Endothelial cell of umbilical vein (primary cell): ENCODE results near the gene DEPDC1B. TPM values are rescaled to one million over a fixed set of nuclear protein-coding genes. Genes with fewer than 3 reads are reported as not detected.

Source experiments
- BruUV-seq: library from RNA; stranded (reverse); fragments of 400-500 nt; replicated peaks from 2 replicates; lab custom pipeline; 2021; lab: Mats Ljungman, UMichigan
- CTCF ChIA-PET: fragments of 300-600, 350-600 bp; sonication (Branson Sonifier 250); formaldehyde crosslinking; loops from one replicate; lab custom pipeline; 2021; ENCODE audit warnings: antibody characterized with exemption, inconsistent platforms; lab: Charles Lee
- POLR2A ChIA-PET: fragments of 300-600, 350-600 bp; sonication (Branson Sonifier 250); formaldehyde crosslinking; loops from one replicate; lab custom pipeline; 2021; ENCODE audit warnings: antibody characterized with exemption, inconsistent platforms; lab: Charles Lee
- DNase-seq: peaks from one replicate; pipeline ENCODE4 v3.0.0-alpha.2; 2011; ENCODE audit warnings: low read depth, low spot score
- FAIRE-seq: peaks from 2 replicates; lab custom pipeline; 2011; peaks lifted over from hg19 to GRCh38; lab: Jason Lieb, UNC
- H2AFZ ChIP-seq: 2 replicates; pipeline ENCODE4 v1.6.0; 2012; ENCODE audit warnings: low read depth, low read length, control low read depth, inconsistent platforms
- H3K27ac ChIP-seq: 2 replicates; pipeline ENCODE4 v1.5.1; 2011; ENCODE audit warnings: low read depth, mild to moderate bottlenecking, control low read depth, low read length, moderate library complexity; ENCODE audit not compliant: insufficient read depth
- H3K27me3 ChIP-seq, 2 experiments: 2 replicates each; pipeline versions ENCODE4 v1.6.0 to v1.6.1; 2011; ENCODE audit warnings: low read length in 2 of 2, mixed read lengths in 1 of 2; ENCODE audit not compliant: control insufficient read depth in 2 of 2, insufficient read depth in 2 of 2
- H3K36me3 ChIP-seq, 2 experiments: 2 replicates in 1 of 2; 3 replicates in 1 of 2; pipeline ENCODE4 v1.5.1; 2011; ENCODE audit warnings: low read length in 2 of 2, mild to moderate bottlenecking in 1 of 2, moderate library complexity in 1 of 2; ENCODE audit not compliant: control insufficient read depth in 2 of 2, insufficient read depth in 2 of 2; ENCODE audit errors: extremely low read depth in 1 of 2
- H3K4me1 ChIP-seq: 3 replicates; pipeline ENCODE4 v1.5.1; 2011; ENCODE audit warnings: mild to moderate bottlenecking, low read length; ENCODE audit not compliant: control insufficient read depth, insufficient read depth; ENCODE audit errors: extremely low read depth
- H3K4me2 ChIP-seq: 2 replicates; pipeline ENCODE4 v1.6.1; 2011; ENCODE audit warnings: low read length, control low read depth, mixed read lengths; ENCODE audit not compliant: insufficient read depth
- H3K4me3 ChIP-seq, 3 experiments: fragments of 200-600 bp in 1 of 3; sonication (generic), shearing (Covaris generic) in 1 of 3; replicated peaks in 1 of 3; 2 replicates each; pipeline ENCODE4 v1.5.1; 2011 to 2016; ENCODE audit warnings: control low read depth in 3 of 3, low read length in 3 of 3, mild to moderate bottlenecking in 2 of 3, inconsistent platforms in 1 of 3, low read depth in 1 of 3, moderate library complexity in 1 of 3; ENCODE audit not compliant: insufficient read depth in 1 of 3
- H3K79me2 ChIP-seq: 2 replicates; pipeline ENCODE4 v1.6.0; 2012; ENCODE audit warnings: low read length, inconsistent platforms; ENCODE audit not compliant: control insufficient read depth, insufficient read depth
- H3K9ac ChIP-seq: replicated peaks from 2 replicates; pipeline ENCODE3; 2011; ENCODE audit warnings: low read length, control low read depth; ENCODE audit not compliant: insufficient read depth; ENCODE audit errors: extremely low read depth
- H3K9me1 ChIP-seq: replicated peaks from 3 replicates; pipeline ENCODE4 v1.6.0; 2011; ENCODE audit warnings: mild to moderate bottlenecking, low read length; ENCODE audit not compliant: control insufficient read depth, insufficient read depth; ENCODE audit errors: extremely low read depth
- H3K9me3 ChIP-seq: replicated peaks from 2 replicates; pipeline ENCODE4 v1.5.1; 2012; ENCODE audit warnings: low read length, inconsistent platforms; ENCODE audit not compliant: control insufficient read depth, insufficient read depth
- H4K20me1 ChIP-seq: replicated peaks from 2 replicates; pipeline ENCODE3; 2011; ENCODE audit warnings: mild to moderate bottlenecking, low read length; ENCODE audit not compliant: control insufficient read depth, insufficient read depth; ENCODE audit errors: extremely low read depth
- EZH2 ChIP-seq: IDR thresholded peaks from 2 replicates; pipeline ENCODE4 v1.6.1; 2012; ENCODE audit warnings: borderline replicate concordance, low read depth, mild to moderate bottlenecking, moderate library complexity, low read length, inconsistent platforms; ENCODE audit not compliant: severe bottlenecking
- FOS ChIP-seq: IDR thresholded peaks from 2 replicates; pipeline ENCODE4 v1.6.1; 2011; ENCODE audit warnings: mild to moderate bottlenecking, low read length, moderate library complexity, borderline replicate concordance; ENCODE audit not compliant: insufficient read depth
- GATA2 ChIP-seq: IDR thresholded peaks from 2 replicates; pipeline ENCODE4 v1.7.0; 2011; ENCODE audit warnings: low read depth, mild to moderate bottlenecking, moderate library complexity, mixed read lengths, low read length; ENCODE audit not compliant: insufficient read length, insufficient read depth
- JUN ChIP-seq: IDR thresholded peaks from 2 replicates; pipeline ENCODE4 v1.6.1; 2011; ENCODE audit warnings: borderline replicate concordance, low read depth; ENCODE audit not compliant: insufficient read length, insufficient read depth
- MYC ChIP-seq: IDR thresholded peaks from one replicate; pipeline ENCODE4 v1.6.1; 2011; ENCODE audit warnings: mild to moderate bottlenecking, low read depth, low read length
- POLR2A ChIP-seq: IDR thresholded peaks from 2 replicates; pipeline ENCODE4 v1.6.1; 2012; ENCODE audit warnings: low read depth, mild to moderate bottlenecking, control low read depth, low read length
- POLR2AphosphoS5 ChIP-seq: IDR thresholded peaks from 2 replicates; pipeline ENCODE4 v1.6.1; 2012; ENCODE audit warnings: low read depth, mild to moderate bottlenecking, control low read depth, low read length, moderate library complexity; ENCODE audit not compliant: insufficient read depth
- dilution Hi-C: fragments of 300-500 bp; cut with MboI; formaldehyde crosslinking; loops from one replicate; pipeline ENCODE4 v1.15.0; 2019; ENCODE audit warnings: low sequenced_read_pairs; ENCODE audit not compliant: extremely low pct_ligation_motif_present
- intact Hi-C: fragments of 100-400 bp; cut with micrococcal nuclease; formaldehyde crosslinking; loops from one replicate; pipeline ENCODE4 v1.10.0; 2022
- polyA plus RNA-seq, 4 experiments: library from polyadenylated mRNA; depleted of rRNA in 3 of 4; stranded (reverse) in 3 of 4; unstranded in 1 of 4; fragments of >200 nt; gene quantifications; 2 replicates each; pipeline versions ENCODE4 v1.2.1 to v1.2.3, GENCODE V29; 2011 to 2012; ENCODE audit warnings: missing spikeins in 1 of 4
- total RNA-seq: library from RNA; stranded (reverse); gene quantifications from 2 replicates; pipeline ENCODE4 v1.2.3, GENCODE V29; 2021
- TF ChIP-seq, protein P1 (sequence below): IDR thresholded peaks from 2 replicates; pipeline ENCODE4 v1.6.1; 2011; ENCODE audit not compliant: insufficient read depth, insufficient read length

The DEPDC1B gene
- total and polyA plus RNA-seq, 2 donors (not counting 3 experiments of a cell fraction or from before 2014, with no cell fraction given): 6.7 to 18.7 TPM

DNA sequence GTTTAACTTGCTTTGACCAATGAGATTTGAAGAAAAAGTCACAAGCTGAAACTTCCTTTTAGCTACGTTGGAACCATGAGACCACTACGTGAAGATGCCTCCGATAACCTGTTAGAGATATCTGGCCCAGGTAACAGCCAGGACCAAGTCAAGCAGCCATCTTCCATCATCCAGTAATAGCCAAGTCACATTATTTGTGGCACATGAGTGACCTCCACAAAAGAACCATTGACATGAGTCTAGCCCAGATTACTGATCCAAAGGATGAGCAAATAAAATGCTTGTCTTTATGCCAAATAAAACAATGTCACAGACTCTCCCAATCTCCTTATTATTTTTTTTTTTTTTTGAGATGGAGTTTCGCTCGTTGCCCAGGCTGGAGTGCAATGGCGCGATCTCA lies 1.6 kb downstream of the DEPDC1B start:
- no peaks in the 10 kb centered on the region for H4K20me1 ChIP-seq
- H3K27me3 ChIP-seq: peaks cover 3% of the 10 kb centered on the region in 2 experiments
- intact Hi-C loops: loop anchor here (2.0 to 10.0 kb wide), 2 partner anchors 22 to 636 kb away; partner anchors contain the start of gene ZSWIM6
- dilution Hi-C loops: no loop called here
- TF ChIP-seq GATA2 (no peak), POLR2A (no peak), MYC (no peak), FOS (no peak), JUN (no peak), POLR2AphosphoS5 (no peak), EZH2 (no peak)
- no peak for DNase-seq
- H3K36me3 ChIP-seq: no peaks in the 10 kb centered on the region
- peaks cover 15% of the 10 kb centered on the region for H3K4me1 ChIP-seq
- no peak overlapping the region for H3K9ac ChIP-seq
- ChIA-PET CTCF (interaction anchor here (4.2 to 6.0 kb wide), 3 partner anchors 10 to 29 kb away, joined by 33 to 72 read pairs (median 59); no protein-coding TSS in a partner anchor), POLR2A (no interaction called here)
- no peak overlapping the region for H3K4me2 ChIP-seq
- H3K4me3 ChIP-seq: no peak overlapping the region
- H3K9me1 ChIP-seq: no peaks in the 10 kb centered on the region
- no peaks in the 10 kb centered on the region for H3K9me3 ChIP-seq
- no peak for FAIRE-seq
- BruUV-seq: no TSS peak
- no peak overlapping the region for H3K27ac ChIP-seq
- peaks cover 48% of the 10 kb centered on the region for H3K79me2 ChIP-seq
- no peak overlapping the region for H2AFZ ChIP-seq

DNA sequence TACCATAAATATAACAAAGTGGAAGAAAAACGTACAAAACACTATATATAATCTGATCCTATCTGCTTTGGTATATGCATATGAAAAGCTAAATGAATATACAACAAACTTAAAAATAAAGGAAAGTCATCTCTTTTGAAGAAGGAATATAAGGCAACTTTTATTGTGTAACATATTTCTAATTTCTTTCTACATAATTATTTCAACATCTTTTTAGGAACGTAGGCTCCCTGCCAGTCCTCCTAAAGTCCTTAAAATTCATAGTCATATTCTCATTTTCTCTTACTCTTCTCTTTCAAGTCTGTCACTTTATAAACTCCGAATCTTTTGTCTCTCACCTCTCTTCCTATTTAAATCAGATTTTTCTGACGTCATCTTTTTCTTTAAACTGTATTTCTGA lies 9.6 kb downstream of the DEPDC1B start:
- no TSS peak for BruUV-seq
- H4K20me1 ChIP-seq: no peaks in the 10 kb centered on the region
- DNase-seq: no peak
- H3K4me3 ChIP-seq: no peak overlapping the region
- POLR2A ChIA-PET: no interaction called here
- H3K4me1 ChIP-seq: no peaks in the 10 kb centered on the region
- H3K9ac ChIP-seq: no peak overlapping the region
- H3K79me2 ChIP-seq: peaks cover 72% of the 10 kb centered on the region
- no peak for FAIRE-seq
- H3K4me2 ChIP-seq: no peak overlapping the region
- CTCF ChIA-PET: interaction anchor here (1.6 to 5.6 kb wide), 3 partner anchors 8 to 41 kb away, joined by 6 to 72 read pairs (median 7); partner anchors contain the start of gene DEPDC1B
- intact Hi-C loops: loop anchor here (10.0 kb wide), 1 partner anchor 644 kb away; the partner anchor contains the start of gene ZSWIM6
- no peak for TF ChIP-seq FOS
- TF ChIP-seq GATA2: no peak
- no peak for TF ChIP-seq EZH2
- no peak for TF ChIP-seq MYC
- TF ChIP-seq JUN: no peak
- TF ChIP-seq, protein P1, sequence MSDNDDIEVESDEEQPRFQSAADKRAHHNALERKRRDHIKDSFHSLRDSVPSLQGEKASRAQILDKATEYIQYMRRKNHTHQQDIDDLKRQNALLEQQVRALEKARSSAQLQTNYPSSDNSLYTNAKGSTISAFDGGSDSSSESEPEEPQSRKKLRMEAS: no peak
- H3K36me3 ChIP-seq: no peaks in the 10 kb centered on the region
- dilution Hi-C loops: no loop called here
- H3K27me3 ChIP-seq: no peaks in the 10 kb centered on the region
- no peaks in the 10 kb centered on the region for H3K9me1 ChIP-seq
- H3K27ac ChIP-seq: no peak overlapping the region
- no peak overlapping the region for H2AFZ ChIP-seq
- H3K9me3 ChIP-seq: no peaks in the 10 kb centered on the region
